Measurements from ENCODE around the gene SNCB.

SNCB gene

DNA sequence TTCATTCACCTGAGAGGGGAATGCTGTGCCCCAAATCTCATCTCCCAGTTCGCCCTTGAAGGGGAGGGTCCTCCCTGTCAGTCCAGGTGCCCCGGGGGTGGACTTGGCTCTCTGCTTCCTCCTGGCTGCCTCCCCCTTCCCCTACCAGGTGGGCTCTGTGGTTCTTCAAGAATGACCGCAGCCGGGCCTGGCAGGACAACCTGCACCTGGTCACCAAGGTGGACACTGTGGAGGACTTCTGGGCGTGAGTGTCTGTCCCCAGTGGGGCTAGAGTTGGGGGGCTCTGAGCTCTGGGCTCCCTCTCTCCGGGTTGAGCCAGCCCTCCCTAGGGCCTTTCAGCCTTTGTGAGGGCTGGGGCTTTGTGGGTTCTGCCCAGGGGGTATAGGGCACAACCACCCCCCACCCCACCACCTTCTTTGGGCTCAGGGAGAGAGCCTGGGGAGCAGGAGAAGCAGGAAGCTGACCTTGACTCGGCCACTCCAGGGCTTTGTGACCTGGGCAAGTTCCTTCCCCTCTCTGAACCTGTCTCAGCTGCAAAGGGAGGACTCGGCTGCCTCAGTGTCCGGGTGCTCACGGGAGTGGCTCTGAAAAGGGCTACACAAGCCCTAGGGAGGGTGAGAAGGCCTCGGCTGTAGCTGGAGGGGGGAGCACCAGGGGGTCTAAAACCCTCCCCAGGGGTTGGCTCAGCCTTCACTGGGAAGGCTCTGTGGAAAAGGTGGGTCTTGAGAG is 13.3 kb upstream of the SNCB start:
- DNase-seq, result no peak

DNA sequence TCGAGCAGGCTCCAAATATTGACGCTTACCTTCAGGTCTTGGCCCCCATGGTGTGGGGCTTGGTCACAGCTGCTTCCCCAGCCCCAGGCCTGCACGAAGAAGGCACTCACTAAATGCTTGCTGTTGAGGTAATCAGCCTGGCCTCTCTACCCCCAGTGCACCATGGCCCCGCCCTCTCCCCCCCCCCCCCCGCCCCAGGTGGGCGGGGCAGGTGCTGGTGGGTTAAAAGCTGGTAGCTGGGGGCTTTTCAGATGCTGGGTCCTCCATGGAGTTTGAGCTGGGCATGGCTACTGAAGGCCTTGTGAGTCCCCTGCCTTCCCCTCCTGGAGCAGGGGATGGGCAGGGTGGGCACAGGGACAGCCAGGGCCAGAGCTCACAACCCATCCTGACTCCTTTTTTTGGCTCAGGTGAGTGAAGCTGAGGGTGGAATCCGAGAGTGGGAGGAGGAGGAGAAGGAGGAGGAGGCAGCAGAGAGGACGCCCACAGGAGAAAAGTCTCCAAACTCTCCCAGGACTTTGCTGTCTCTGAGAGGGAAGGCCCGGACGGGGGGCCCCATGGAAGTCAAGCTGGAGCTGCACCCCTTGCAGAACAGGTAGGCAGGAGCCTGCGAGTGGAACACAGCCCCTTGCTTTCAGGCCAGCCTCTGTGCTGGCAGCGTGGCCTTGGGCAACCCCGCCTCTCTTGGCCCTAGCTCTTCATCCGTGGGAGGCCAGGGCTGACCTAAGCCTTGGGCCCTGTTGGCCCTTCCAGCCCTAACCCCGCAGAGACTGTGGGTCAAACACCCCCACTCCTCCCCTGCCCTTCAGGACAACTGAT is 12.5 kb upstream of the SNCB start:
- DNase-seq, result no peak

DNA sequence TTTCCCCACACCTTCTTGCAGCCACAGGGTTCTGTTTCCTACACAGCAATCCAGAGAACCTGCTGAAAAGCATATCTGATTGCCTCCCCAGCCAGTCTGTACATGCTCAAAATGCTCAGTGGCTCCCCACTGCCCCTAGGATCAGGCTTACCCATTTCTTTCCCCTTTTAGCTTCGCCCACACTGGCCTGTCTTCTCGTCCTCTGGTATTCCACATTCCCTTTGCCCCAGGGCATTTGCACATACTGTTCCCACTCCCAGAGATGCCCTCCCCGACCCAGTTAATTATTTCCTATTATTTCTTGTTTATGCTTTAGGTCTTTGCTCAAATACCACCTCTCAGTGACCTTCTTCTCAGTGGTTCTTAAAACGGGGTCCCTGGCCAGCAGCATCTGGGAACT is 10.3 kb upstream of the SNCB start:
- DNase-seq, result no peak

DNA sequence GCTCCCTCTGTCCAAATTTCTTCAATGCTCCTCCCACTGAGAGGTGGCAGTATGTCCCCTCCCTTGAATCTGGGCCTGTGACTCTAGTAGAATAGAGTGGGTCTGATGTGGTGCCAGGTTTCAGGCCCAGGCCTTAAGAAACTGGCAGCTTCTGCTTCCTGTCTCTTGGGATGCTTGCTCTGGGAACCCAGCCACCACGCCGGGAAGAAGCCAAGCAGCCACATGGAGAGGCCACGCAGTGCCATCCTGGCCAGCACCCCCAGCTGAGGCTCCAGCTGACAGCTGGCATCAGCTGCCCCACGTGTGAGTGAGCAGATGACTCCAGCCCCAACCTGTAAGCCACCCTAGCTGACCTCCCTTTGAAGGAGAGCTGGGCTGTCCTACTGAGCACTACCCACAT is 9.6 kb upstream of the SNCB start:
- no peak for DNase-seq

DNA sequence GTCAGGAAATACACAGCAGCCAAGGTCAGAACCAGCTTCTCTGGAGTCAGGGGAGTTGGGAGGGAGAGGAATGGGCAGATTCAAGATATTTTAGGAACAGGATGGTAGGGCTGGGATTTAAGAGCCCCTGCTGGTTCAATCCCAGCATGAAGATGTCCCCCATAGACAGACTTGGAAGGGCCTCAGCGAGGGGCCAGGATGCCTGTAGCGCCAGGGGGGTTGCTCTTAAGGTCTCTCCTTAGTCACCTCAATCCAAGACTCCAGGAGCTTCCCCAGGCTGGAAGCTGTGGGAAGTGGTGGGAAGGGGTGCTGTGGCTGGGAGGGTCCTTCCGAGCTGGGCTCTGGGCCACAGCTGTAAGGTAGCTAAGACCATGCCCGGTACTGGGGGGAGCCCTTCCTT is 8.9 kb upstream of the SNCB start:
- no peak for DNase-seq

DNA sequence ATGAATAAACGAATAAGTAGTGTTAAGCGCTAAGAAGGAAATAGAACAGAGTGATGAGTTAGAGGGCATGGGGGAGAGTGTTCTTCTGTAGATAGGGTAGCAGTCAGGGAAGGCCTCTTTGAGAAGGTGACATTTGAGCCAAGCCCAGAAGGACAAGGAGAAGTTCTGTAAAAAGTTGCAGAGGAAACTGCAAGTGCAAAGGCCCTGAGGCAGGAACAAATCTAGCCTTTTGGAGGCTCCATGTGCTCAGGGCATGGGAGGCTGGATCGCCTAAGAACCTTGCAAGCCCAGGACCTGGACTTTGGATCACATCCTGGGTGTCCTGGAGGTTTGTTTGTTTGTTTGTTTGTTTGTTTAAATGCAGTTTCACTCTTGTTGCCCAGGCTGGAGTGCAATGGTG is 8.1 kb upstream of the SNCB start:
- no peak for DNase-seq

DNA sequence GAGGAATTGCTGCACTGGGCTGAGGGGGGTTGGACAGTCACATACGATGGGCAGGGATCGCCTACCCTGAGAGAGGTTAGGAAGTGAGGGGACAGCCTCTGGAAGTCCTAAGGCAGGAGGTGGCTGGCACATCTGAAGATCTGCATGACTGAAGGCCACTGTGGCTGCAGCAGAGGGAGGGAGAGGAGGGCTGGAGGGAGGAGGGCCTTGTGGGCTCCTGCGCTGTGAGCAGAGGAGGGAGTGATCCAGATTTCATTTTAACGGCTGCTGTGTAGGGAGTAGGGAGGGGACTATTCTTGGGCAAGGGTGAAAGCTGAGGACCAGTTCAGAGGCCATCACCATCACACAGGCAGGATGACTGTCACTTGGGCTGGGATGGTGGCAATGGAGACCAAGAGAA is 7.2 kb upstream of the SNCB start:
- no peak for DNase-seq

DNA sequence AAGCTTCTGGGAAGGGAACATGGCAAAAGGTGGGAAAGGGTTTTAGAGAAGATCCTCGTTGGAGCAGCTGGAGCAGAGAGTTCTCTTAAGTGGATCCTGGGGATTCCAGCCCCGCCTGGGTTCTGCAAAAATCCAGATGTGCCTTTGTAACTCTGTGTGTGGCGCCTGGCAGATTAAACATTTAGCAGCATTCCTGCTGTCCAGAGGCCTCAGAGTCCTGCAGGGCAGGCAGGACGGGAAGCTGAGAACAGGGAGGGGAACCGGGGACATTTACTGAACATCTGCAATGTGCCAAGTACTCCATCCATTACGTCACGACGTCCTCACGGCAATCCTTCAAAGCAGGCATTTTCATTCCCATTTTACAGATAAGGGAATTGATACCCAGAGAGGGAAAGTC is 6.1 kb upstream of the SNCB start:
- no peak for DNase-seq

DNA sequence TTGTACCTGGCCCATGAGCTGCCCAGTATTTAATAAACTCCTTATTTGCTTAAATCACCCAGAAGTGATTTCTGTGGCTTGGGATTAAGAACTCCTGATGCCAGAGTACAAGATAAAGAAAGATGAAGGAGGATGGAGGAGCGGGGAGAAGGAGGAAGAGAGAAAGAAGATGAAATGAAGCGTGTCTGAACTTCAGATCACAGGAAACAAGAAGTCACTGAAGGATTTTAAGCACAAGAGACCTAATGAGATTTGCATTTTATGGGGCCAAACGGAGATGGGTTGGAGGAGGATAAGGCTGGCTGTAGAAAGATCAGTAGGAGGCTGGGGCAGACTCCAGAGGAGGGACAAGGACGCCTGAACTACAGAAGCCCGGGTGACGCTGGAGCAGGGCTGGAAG is 3.3 kb upstream of the SNCB start:
- DNase-seq, result no peak

DNA sequence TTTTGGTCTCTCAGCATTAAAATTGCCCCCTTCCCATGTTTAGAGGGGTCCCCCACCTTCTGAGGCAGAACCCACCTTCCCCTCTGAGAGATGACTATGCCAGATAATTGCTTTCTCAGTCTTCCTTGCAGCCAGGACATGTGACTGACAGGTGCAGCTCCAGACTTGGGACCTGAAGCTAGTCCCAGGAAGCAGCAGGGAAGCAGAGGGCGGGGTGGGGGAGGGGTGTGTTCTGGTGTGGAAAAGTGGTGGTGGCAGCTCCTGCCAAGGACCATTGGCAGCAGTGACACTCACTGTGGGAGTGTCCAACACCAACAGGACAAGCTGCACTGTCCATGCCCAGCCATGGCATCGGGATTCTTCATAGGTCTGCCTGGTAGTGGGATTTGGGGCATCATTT is 2.4 kb upstream of the SNCB start:
- DNase-seq, result no peak

DNA sequence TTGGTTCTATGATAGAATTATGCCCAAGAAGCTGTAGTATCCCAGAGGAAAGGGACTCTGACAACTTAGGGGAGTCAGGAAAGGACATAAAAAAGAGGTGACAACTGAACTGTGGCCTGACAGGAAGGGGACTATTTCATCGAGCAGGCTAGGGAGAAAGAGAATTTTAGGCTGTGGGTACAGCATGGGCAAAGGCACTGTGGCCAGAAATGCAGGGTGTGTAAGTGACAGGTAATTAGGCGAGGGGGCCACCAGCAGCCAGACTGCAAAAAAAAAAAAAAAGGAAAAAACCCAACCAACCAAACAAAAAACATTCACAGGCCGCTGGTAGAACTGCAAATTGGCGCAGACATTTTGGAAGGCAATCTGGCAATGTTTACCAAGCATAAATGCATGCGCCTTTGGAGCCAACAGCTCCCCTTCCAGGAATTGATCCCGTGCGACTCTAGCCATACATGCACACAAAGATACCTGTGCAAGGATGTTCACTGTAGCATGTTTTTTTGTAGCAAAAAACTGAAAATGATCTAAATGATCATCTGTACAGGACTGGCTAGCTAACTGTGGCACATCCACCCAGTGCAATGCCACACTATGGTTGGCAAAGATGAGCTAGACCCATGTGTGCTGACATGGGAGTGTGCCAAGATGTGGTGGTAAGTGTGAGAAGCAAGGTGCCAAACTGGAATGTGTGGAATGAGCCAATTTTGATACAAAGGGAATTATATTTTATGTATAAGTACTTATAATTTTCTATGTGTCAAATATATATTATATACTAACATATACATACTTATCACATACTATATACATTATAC is 1.3 kb upstream of the SNCB start:
- no peak for DNase-seq

DNA sequence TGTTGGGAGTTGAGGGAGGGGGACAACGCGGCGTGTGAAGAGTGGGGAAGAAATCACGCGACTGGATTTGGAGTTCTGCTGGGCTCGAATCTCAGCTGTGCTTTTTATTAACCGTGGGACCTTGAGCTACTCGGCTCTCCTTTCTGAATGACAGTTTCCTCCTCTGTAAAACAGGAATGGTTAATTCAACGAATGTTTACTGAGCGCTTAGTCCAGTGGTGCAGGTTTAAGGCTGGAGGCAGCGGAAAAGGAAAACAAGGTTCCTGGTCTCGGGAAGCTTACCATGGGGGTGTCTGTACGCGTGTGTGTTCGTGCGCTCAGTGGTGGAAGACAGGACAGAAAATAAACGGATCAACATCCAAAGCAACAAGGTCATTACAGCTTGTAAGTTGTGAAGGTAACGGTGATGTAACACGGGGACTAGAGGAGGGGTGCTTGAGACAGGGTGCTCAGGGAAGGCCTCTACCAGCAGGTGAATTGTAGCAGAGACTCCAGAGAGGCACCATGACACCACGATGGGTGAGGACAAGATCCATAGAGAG is 418 bp upstream of the SNCB start:
- DNase-seq, result no peak

DNA sequence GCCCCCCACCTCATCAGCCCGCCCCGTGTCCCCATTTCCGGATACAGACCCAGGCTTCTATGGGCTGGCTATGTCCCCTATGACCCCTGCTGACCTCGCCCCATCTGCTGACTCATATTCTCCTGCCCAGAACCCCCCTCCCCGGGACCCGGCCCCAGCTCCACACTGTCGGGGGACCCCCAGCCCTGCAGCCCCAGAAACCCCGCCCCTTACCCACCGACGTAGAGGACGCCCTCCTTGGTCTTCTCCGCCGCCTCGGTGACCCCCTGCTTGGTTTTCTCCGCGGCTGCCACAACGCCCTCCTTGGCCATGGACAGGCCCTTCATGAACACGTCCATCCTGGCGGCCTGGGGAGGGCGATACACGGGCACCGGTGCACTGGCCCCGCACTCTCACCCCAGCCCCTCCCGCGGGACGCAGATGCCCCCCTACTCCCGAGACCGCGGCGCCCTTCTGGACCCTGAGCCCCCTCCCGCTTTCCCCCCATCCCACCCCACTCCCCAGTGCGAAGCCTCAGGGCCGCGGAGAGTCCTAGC is 949 bp downstream of the SNCB start:
- DNase-seq, result no peak

DNA sequence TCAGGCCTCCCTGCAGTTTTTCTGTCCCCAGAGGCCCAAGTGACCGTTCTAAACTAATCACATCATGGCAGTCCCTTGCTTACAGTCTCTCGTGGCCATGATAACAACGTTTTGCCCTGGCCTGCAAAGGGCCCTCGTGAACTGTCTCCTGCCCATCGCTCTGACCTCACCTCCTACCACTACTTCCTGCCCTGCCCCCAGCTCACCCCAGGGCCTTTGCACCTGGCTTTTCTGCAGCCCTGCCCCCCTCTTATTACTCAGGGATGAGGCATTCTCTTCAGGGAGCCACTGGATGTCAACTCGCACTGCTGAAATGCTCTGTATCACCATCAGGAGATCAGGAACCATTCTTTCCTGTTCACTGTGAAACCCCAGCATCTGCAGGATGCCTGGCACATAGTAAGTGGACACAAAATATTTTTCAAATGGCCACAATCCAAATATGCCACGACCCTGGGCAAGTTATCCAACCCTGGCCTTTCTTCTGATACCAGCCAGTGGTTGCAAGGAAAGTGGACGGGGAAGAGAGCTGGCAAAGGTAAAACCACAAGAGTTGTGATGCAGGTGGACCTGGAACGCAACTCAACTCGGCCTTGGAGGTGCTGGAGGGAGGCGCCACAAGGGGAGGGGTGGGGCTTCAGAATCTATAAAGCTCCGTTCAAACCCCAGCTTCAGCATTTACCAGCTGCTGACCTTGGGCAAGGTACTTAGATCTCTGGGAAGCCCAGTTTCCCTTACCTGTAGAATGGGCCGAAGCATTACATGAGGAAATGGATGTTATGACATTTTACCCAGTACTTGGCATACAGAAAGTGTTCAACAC is 1.7 kb downstream of the SNCB start:
- no peak for DNase-seq

DNA sequence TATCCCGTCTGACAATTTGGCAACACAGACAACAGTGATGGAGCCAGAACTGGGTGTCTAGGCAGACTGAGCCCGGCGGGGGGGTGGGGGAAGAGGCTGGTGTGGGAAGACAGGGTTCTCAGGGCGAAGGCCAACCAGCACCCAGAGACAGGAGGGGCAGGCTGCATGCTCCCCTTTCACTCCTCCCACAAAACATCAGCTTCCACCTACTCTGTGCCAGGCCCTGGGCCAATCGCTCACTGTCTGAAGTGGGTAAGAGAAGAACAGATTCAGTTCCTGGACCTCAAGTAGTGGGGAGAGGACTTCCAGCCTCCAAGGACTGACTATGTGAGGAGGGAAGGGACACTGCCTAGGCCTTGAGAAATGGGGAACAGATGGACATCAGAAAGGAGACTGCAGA is 2.8 kb downstream of the SNCB start:
- DNase-seq, result no peak

DNA sequence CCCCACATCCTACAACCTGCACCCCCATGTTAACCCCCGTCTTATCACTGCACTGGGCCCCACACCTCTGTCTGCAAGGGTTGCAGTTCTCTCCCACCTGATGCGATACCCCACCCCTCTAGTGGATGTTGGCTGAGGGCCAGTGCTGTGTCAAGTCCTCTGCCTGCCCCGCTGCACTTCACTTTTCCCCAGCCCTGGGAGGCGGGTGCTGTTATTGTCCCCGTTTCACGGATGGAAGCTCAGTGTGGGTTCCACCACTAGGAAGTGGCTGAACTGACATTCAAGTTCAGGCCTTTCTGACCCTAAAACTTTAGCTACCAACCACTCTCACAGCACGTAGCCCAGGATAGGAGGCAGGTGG is 3.5 kb downstream of the SNCB start:
- no peak for DNase-seq

DNA sequence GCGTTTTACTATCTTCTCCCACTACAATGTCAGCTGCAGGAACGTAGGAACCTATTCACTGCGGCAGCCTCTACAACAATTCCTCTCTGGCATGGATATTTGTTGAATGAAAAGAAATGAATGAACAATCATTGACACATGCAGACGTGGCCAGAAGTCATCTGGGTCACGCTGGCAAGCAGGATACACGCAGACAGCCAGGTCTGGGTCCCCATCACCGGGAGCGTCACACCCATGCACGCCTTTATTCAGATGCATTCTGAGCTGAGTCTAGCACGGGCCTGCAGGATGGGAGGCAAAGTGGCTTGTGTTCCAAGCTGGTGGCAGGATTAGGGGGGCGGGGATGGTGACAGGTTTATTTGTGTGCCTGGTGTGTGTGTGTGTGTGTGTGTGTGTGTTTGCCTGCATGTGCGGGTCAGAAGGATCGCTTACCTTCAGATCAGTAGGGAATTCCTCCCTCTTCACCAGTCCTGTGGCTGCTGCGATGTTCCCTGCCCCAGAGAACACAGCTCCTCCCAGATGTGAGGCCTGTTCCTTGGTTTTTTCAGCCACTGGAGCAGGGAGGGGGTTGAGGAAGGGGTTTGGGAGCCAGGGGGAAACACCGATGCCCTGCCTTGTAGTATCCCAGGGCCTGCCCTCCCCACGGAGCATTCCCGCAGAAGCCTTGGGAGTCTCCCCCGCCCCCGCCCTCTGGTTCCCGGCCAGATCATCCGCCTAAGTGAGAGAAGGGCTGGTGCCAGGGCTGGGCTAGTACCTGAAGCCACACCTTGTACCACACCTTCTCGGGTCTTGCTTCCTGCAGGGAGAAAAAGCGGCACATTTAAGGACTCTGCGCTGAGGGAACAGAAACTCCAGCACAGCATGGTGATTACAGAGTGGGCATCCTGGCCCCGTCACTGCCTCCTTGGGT is 4.1 kb downstream of the SNCB start:
- no peak for DNase-seq

DNA sequence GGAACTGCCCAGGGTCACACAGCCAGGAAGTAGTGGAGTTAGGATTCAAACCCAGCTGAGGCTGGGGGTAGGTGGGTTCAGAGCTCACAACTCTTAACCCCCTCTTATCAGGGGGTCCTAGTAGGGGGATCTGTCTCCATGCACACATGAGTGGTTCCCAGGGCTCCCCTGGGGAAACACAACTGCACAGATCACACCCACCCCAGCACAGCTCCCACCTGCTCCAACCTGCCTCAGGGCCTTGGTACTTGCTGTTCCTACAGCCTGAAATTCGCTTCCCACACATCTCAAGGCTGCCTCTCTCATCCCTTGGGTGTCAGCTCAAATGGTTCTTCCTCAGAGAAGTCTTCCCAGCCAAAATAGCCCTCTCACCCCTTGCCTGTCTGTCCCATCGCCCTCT is 4.8 kb downstream of the SNCB start:
- DNase-seq, result no peak

DNA sequence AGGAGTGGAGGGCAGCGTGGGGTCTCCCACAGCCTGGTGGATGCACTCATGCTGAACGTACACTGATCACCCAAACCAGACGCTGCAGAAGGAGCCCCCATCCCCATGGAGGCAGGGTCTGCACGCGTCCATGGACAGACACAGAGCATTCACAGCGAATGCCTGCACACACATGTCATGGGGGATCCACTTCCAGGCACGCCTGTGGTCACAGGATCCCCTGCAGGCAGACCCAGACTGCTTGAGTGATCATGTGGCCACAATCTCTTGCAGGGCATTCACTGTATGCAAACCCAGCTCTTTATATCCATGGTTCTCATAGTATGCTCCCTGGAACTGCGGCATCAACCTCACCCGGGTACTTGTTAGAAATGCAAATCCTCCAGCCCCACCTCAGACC is 5.4 kb downstream of the SNCB start:
- DNase-seq, result no peak

DNA sequence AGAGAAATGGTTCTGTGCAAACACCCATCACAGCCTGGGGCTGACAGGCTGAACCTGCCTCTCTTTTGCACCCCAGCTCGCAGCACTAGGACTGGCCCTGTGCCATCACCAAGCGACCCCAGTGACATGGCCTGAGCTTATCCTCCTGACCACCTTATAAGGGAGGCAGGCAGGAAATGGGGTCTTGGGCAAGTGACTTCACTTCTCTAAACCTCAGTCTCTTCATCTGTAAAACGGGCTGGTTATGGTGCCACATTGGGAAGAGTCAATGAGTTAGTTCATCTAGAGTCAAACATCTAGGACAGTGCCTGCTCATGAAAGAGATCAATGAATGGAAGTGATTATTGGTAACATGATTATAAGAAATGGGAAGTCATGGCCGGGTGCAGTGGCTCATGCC is 6.2 kb downstream of the SNCB start:
- DNase-seq, result no peak

DNA sequence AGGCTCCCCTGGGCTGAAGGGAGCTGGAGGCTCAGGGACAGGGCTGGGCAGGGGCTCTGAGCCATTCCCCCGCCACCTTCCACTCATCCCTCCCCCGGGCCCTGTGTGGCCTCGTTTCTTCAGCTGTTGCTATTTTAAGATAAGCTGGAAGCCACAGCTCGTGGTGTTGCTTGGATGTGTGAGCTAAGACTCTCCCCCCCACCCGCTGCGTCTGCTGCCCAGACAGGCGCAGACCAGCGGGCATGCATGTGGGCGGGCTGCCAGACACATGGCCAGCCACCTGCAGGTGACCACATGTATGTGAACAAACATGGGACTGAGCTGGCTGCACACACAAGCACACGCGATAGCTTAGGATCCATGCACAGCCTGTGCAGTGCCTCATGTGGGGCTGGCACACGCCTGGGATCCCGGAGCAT is 8.7 kb downstream of the SNCB start:
- no peak for DNase-seq

Measured in amniotic stem cell (primary cell).